Measurements from ENCODE around the gene CRISPLD2. TPM values are rescaled to one million over a fixed set of nuclear protein-coding genes. Genes with fewer than 3 reads are reported as not detected.

CRISPLD2 gene
- total RNA-seq, 4 donors from 2014 or later: 174 to 411 (median 219) TPM

DNA sequence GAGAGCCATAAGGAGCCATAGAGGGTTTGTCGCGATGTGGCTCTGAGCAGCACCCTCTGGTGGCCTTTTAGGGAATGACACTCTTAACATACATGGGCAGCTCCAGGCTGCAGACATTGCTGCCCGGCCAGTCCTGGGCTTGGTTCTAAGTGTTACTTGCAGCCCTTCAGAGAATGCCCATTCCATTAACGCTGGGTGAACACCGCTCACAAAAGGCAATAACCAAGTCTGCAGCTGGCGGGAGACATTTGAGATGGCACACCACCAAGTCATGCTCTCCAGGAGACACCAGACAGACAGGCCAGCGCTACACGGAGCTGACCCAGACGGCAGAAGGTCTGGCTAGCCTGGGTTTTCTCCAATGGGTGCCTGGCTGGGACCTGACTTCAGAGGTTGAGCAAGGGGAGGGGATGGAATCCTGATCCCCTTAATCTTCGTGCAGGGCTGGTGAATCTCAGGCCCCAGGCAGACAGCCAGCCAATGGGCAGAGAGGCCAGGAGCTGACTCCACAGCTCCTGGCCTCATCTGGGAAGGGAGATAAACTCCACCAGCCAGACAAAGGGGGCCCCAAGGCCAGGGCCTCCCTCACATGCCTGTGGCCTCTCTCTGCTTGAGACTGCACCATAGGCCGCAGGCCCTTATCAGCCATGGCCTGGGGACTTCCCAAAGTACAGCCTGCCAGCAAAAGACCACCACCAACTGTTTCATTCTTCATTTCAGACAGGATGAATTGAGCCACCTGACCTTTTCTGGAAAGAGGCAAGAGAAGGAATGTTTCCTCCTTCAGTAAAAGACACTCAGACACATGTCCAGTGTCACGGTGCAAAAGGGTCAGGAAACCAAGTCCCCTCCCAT, 132.8 kb downstream of the CRISPLD2 start:
- TF ChIP-seq POLR2A (IDR thresholded peaks at IDR 0.05): peak in 1 of 2 donors; percentile 0
- no peak for TF ChIP-seq EP300 (IDR thresholded peaks at IDR 0.05)
- TF ChIP-seq POLR2AphosphoS5 (IDR thresholded peaks at IDR 0.05): peak; percentile 78
- TF ChIP-seq CTCF (IDR thresholded peaks at IDR 0.05): peak in 3 of 4 experiments; percentile 88 to 96 (median 95)
- H3K4me1 ChIP-seq: peaks cover 0 to 24% (median 5%) of the 10 kb centered on the region in 3 donors
- WGBS, 2 donors (ENCODE audit: low coverage in 1 of 2): 0 to 34% methylated on average over 3 of the region's 12 CpGs
- H3K4me3 ChIP-seq: no peak overlapping the region
- no peaks in the 10 kb centered on the region for H3K36me3 ChIP-seq
- peak; percentile 89 for ATAC-seq
- H3K27ac ChIP-seq: peak overlapping the region in 3 of 4 donors; percentile 48 to 71 (median 61)
- H3K27me3 ChIP-seq: no peaks in the 10 kb centered on the region
- no peaks in the 10 kb centered on the region for H3K9me3 ChIP-seq

DNA sequence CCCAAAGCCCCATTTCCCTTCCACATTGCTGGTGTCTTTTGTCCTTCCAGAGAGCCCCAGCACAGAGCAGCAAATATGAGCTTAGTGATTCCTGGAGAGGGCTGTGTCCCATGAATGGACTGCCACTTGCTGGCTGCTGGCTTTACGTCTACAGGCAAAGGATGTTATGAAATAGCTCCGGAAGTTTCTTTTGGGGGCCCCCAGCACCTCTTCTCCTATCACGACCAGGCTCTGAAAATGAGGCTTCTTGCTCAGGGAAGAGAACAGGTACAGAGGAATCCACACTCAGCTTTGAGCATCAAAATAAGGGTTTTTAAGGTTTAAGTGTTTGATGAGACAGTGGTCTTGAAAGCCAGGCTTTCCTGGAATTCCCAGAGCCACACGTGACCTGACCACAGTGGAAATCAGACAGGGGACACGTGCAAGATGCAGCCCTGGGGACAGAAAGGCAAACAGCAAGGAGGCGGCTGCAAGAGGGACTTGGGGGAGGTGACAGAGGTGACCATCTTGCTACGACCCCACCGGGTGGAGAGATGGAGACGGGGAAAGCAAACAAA, 133.5 kb downstream of the CRISPLD2 start:
- Histone ChIP-seq H3K36me3 (no peaks in the 10 kb centered on the region), H3K4me1 (peaks cover 0 to 24% (median 5%) of the 10 kb centered on the region in 3 donors), H3K27me3 (no peaks in the 10 kb centered on the region), H3K4me3 (no peak overlapping the region), H3K9me3 (no peaks in the 10 kb centered on the region), H3K27ac (peak overlapping the region in 3 of 4 donors; percentile 48 to 71 (median 61))
- ATAC-seq: no peak
- no peak for TF ChIP-seq EP300 (IDR thresholded peaks at IDR 0.05)
- no peak for TF ChIP-seq POLR2AphosphoS5 (IDR thresholded peaks at IDR 0.05)
- no peak for TF ChIP-seq CTCF (IDR thresholded peaks at IDR 0.05)
- no peak for TF ChIP-seq POLR2A (IDR thresholded peaks at IDR 0.05)
- 73 to 84% methylated on average over 6 to 8 of the region's 9 CpGs for WGBS, 2 donors (ENCODE audit: low coverage in 1 of 2)

DNA sequence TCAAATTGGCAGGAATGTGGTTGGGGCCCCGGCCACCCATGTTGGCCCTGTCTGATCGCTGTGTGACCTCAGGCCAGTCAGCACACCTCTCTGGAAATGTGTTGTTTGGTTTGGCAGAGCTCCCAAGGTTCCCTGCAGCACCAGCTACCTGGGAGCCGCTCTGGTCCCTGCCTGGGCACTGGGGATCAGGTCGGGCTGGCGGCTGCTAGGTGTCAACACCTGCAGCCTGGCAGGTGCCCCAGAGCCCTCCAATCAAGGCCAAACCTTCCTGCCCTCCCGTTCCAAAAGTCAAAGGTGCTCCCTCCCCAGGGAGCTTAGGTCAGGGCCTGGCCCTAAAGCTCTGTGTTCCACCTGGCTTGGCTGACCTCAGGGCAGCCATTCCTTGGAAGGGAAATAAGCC, 135.6 kb downstream of the CRISPLD2 start:
- Histone ChIP-seq H3K36me3 (no peaks in the 10 kb centered on the region), H3K4me1 (peaks cover 0 to 24% (median 5%) of the 10 kb centered on the region in 3 donors), H3K9me3 (no peaks in the 10 kb centered on the region), H3K27me3 (no peaks in the 10 kb centered on the region), H3K27ac (no peak overlapping the region), H3K4me3 (no peak overlapping the region)
- ATAC-seq: no peak
- no peak for TF ChIP-seq CTCF (IDR thresholded peaks at IDR 0.05)
- TF ChIP-seq POLR2AphosphoS5 (IDR thresholded peaks at IDR 0.05): no peak
- TF ChIP-seq POLR2A (IDR thresholded peaks at IDR 0.05): no peak
- TF ChIP-seq EP300 (IDR thresholded peaks at IDR 0.05): no peak
- WGBS, 2 donors (ENCODE audit: low coverage in 1 of 2): no CpG with 5 or more reads among the region's 6 CpGs

GRCh38 chr16:84957192-84957591, 137.4 kb downstream of the CRISPLD2 start:
- no peak for ATAC-seq
- TF ChIP-seq POLR2A (IDR thresholded peaks at IDR 0.05) (no peak), POLR2AphosphoS5 (IDR thresholded peaks at IDR 0.05) (no peak), EP300 (IDR thresholded peaks at IDR 0.05) (no peak), CTCF (IDR thresholded peaks at IDR 0.05) (no peak)
- WGBS, 2 donors (ENCODE audit: low coverage in 1 of 2): 86 to 93% methylated on average over 1 to 3 of the region's 5 CpGs
- peaks cover 0 to 18% (median 5%) of the 10 kb centered on the region in 3 donors for H3K4me1 ChIP-seq
- no peaks in the 10 kb centered on the region for H3K9me3 ChIP-seq
- H3K4me3 ChIP-seq: no peak overlapping the region
- H3K27ac ChIP-seq: no peak overlapping the region
- no peaks in the 10 kb centered on the region for H3K36me3 ChIP-seq
- no peaks in the 10 kb centered on the region for H3K27me3 ChIP-seq
